GM18499 (cell line): ENCODE data around the gene ADRA2B.
"Not testable (repeated sequence)": the region's sequence is repeated elsewhere in the genome, so short reads cannot be mapped to it uniquely, and the experiment has no call there.

Source experiments
- ATAC-seq: cut with Tn5 transposase; IDR thresholded peaks from one replicate; pipeline ENCODE4 v1.9.1; 2021; ENCODE audit warnings: moderate number of reproducible peaks; ENCODE audit not compliant: insufficient read depth, unreplicated experiment

ADRA2B gene

GRCh38 chr2:96116424-96116878, at the start of gene ADRA2B:
Gene ADRA2B (minus strand): TSS chr2:96116571. CDS start chr2:96116149, 422 bp downstream.
- no peak for ATAC-seq

DNA sequence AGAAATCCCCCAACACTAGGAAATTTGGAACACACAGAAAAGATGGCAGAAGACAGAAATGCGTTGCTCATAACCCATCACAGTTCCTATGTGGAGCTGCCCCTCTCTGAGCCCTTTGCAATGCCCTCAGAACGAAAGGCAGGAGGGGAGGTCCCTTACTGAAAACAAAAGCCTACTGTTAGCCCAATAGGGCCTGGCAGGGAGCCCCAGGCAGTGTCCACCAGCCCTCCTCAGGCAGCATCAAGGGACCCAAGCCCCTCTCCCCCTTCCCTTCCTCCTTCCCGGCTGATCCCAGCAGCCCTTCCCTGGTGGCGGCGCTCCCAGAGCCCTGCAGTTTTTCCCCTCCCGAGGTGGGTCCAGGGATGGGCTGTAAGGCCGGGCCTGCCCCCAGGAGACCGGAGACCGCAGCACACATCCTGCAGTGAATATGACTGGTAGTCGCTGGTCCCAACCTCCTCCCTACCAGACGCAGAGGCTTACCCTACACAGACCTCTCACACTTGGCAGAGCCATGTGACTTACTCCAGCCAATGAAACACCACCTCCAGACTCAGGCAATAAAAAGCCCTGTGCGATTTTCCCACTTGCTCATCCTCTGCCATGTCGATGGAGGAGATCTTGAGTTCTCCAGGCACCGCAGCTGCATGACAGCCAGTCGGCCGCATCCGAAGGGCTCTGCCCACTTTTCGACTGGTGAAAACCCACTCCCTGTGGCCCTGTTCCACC, 48.3 kb upstream of the ADRA2B start:
- ATAC-seq, result peak; percentile 51

DNA sequence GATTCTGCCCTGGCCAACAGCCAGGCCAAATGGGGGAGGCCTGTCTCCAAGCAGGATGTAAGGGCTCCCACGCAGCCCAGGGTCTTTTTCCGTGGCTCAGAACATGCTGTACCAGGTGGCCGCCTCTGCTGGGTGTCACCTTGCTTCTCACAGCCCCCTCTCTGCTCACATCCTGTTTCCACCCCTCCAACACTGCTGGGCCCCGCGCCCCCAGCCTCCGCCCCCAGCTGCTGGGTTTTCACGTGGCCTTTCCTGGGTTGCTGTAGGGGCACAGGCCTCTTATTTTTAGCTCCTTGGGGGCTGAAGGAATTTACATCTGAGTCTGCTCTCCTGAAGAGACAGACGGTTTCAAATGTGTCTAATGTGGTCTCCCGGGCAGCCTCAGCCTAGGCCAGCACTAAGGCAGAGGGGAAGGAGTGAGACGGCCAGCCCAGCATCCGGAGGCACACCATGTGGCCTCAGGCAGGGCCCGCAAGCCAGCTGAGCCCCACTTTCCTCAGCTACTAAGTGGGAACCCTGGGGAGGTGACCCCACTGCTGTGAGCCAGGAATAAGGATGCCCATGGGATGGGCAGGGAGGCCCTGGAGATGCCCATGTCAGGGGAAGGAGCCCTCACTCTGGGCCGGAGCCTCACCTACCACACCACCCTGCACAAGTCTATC, 47.5 kb upstream of the ADRA2B start:
- peak; percentile 33 for ATAC-seq

GRCh38 chr2:96163415-96163767, 47.0 kb upstream of the ADRA2B start:
- ATAC-seq, result peak; percentile 3

DNA sequence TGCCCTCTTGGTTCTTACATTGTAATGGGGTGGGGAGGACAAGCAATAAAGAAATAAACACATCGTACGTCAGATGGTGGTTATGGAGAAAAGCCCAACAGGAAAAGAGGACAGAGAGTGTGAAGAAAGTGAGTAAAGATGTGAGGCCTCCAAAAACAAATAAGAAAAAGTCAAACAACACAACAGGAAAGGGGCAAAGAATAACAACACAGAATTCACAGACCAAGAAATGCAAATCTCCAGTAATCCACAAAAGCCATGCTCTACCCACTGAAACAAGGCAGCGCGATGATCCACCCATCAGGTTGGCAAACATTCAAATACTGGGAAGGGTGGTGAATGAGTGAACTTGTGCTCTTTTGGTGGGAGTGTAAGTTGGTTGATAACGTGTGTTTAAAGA, 45.5 kb upstream of the ADRA2B start:
- ATAC-seq, result no peak

DNA sequence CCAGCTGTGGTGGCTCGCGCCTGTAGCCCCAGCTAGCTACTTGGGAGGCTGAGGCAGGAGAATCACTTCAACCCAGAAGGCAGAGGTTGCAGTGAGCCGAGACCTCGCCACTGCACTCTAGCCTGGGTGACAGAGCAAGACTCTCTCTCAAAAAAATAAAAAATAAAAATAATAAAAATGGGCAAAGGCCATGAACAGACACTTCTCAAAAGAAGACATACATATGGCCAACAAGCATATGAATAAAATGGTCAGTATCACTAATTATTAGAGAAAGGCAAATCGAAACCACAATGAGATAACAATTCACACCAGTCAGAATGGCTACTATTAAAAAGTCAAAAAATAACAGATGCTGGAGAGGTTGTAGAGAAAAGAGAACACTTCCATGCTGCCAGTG, 44.0 kb upstream of the ADRA2B start:
- not testable (repeated sequence) for ATAC-seq

GRCh38 chr2:96159084-96159830, 42.9 kb upstream of the ADRA2B start:
- no peak for ATAC-seq

- ATAC-seq, result no peak
Observed at GRCh38 chr2:96158554-96158940, 42.2 kb upstream of the ADRA2B start.

DNA sequence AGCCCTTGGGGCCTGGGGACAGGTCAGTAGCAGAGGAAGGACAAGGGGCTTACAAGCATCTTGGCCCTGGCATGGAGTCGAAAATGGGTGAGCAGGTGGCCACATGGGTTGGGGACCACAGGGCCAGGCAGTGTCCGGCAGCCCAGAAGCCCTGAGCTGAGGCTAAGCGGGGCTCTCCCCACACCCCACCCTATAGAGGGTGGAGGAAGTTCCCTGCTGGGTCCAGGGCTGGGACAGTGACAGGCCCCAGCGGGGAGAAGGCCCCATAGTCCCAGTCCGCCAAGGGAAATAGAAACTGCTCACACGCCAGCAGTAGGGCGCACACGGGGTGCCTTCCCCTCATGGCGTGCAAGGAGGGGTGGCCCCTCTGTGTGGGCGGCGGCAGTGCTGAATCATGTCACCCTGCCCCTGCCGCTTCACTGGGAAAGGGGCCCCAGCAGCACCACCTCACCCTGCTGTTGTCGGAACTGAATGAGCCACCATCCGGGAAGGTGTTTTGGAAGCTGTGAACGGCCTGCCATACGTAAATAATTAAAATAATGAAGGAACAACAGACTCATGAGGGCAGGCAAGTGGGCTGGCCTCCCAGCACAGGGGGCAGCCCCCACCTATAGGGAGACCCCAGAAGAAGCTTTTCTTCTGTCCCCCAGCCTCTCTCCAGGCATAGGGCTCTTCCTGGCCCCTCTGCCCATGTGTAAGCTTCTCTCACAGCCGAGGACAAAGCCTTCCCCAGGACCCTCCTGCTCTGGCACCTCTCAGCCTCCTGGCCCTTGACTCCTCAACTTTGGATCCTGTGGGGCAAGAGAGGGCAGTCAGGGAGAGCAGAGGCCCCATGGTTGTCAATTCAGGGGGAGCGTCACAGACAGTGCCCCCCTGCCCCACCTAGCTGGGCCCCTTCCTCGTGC, 41.5 kb upstream of the ADRA2B start:
- ATAC-seq, result peak; percentile 49

- no peak for ATAC-seq
Observed at GRCh38 chr2:96156926-96157648, 40.7 kb upstream of the ADRA2B start.

DNA sequence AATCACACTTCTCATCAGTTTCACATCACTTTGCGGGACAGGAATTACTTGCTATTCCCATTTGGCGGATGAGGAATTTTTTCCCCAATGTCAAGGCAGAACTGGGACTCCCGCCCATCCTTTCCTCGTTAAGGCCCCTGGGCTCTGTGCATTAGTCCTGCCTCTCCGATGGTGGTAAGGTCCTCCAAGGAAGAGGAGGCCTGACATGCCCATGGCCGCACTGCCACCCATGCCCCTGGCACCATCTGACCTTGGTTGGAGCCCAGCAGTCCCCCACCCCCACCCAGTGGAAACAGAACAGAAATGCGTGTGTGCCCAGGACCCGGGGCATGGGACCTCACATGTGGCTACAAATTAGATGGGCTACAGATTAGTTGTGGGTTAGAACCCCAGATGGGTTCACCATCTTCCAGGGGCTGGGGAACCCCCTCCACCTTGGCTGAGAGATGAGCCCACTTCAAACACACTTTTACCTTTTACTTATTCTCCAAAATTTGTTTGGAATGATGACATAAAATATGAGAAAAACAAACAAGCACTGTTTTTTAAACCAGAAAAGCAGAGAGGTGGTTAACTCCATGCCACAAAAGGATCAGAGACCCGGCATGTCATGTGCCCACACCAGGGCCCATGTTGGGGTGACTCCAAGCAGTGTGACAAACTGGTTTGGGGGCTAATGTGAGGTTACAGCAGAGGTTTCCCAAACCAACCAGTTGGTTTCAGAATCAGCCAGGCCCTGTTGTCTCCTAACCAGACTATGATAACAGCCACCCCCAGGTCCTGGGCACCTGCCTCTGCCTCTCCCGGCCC, 39.8 kb upstream of the ADRA2B start:
- ATAC-seq, result no peak

GRCh38 chr2:96154506-96155380, 38.4 kb upstream of the ADRA2B start:
- no peak for ATAC-seq

GRCh38 chr2:96153991-96154431, 37.6 kb upstream of the ADRA2B start:
- no peak for ATAC-seq

- ATAC-seq, result no peak
Observed at GRCh38 chr2:96153291-96153713, 36.9 kb upstream of the ADRA2B start.

GRCh38 chr2:96152304-96153161, 36.2 kb upstream of the ADRA2B start:
- ATAC-seq, result no peak

DNA sequence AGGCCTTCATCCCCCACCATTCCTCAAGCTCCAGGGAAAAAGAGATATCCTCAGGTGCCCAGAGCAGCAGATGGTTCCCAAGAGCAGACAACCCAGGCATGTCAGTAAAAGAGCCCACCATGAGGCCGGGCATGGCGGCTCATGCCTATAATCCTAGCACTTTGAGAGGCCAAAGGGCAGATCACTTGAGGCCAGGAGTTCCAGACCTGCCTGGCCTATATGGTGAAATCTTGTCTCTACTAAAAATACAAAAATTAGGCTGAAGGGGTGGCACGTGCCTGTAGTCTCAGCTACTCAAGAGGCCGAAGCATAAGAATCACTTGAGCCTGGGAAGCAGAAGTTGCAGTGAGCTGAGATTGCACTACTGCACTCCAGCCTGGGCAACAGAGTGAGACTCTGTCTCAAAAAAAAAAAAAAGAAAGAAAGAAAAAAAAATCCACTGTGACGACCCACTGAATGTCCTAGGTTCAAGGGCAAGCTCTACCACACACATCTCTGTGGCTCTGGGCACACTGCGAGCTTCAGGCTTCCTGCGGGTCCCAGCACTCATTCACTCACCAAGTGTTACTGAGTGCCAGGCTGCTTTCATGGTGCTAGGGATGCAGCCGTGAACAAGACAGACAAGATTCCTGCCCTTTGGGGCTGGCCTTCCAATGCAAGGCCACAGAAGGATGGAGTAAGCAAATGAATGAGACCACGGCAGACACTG, 35.4 kb upstream of the ADRA2B start:
- ATAC-seq, result no peak
